ENCODE measurements around the gene KIF26B. TPM values are rescaled to one million over a fixed set of nuclear protein-coding genes. Genes with fewer than 3 reads are reported as not detected.

The KIF26B gene
- polyA plus RNA-seq, 2 of the 4 experiments (the other 2 are of a cell fraction) = 0.01 to 0.04 TPM

DNA sequence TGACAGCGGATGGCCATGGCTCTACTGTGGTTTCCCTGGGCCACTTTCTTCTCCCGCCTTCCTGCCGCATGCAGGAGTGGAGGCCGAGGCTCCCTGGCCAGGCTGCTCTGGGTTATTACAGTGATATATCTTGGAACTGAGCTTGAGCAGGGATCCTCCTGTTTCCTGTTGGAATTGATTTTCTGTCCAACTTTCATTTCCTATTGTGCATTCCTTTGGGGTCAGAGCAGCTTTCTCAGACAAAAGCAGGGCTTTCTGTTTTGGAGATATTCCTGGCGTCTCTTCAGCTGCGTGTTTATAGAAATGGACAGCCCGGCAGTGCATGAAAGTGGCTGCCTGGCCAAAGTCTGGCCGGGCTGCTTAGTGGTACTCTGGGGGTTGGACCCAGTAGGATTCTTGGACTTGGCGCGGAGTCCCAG lies 146.4 kb downstream of the KIF26B start:
- no peaks in the 10 kb centered on the region for H3K9me3 ChIP-seq
- CTCF ChIA-PET = no interaction called here
- H3K4me3 ChIP-seq = no peak overlapping the region
- POLR2A ChIA-PET = no interaction called here
- DNase-seq (ENCODE audit: low read depth in 1 of 2, low spot score in 1 of 2) = no peak
- ATAC-seq = no peak
- no peak overlapping the region for H3K27ac ChIP-seq
- WGBS (ENCODE audit: missing lambda C conversion rate) = 71% methylated on average over 10 of the region's 10 CpGs
- no peaks in the 10 kb centered on the region for H3K4me1 ChIP-seq
- no peak overlapping the region for H3K4me2 ChIP-seq
- no peak for FAIRE-seq
- no peak for TF ChIP-seq TFCP2L1 (CRISPR knock-in tag; IDR thresholded peaks at IDR 0.05)
- TF ChIP-seq, protein P1, sequence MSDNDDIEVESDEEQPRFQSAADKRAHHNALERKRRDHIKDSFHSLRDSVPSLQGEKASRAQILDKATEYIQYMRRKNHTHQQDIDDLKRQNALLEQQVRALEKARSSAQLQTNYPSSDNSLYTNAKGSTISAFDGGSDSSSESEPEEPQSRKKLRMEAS (IDR thresholded peaks at IDR 0.05) = no peak
- TF ChIP-seq RNF2 (IDR thresholded peaks at IDR 0.05; ENCODE audit: borderline replicate concordance, low read depth) = no peak
- no peak for TF ChIP-seq ZNF302 (CRISPR knock-in tag; IDR thresholded peaks at IDR 0.05)
- TF ChIP-seq, protein P2, sequence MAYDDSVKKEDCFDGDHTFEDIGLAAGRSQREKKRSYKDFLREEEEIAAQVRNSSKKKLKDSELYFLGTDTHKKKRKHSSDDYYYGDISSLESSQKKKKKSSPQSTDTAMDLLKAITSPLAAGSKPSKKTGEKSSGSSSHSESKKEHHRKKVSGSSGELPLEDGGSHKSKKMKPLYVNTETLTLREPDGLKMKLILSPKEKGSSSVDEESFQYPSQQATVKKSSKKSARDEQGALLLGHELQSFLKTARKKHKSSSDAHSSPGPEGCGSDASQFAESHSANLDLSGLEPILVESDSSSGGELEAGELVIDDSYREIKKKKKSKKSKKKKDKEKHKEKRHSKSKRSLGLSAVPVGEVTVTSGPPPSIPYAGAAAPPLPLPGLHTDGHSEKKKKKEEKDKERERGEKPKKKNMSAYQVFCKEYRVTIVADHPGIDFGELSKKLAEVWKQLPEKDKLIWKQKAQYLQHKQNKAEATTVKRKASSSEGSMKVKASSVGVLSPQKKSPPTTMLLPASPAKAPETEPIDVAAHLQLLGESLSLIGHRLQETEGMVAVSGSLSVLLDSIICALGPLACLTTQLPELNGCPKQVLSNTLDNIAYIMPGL (CRISPR knock-in tag; IDR thresholded peaks at IDR 0.05; ENCODE audit: borderline replicate concordance) = no peak
- no peak for TF ChIP-seq RARB (CRISPR knock-in tag; IDR thresholded peaks at IDR 0.05)
- TF ChIP-seq MAFK (IDR thresholded peaks at IDR 0.05; ENCODE audit: partially characterized antibody) = no peak
- no peak for TF ChIP-seq HOXA7 (CRISPR knock-in tag; IDR thresholded peaks at IDR 0.05)
- no peak for TF ChIP-seq NPAS2 (CRISPR knock-in tag; IDR thresholded peaks at IDR 0.05; ENCODE audit: borderline replicate concordance)
- no peak for TF ChIP-seq RFX5 (IDR thresholded peaks at IDR 0.05)
- no peak for TF ChIP-seq PHF8 (IDR thresholded peaks at IDR 0.05; ENCODE audit: borderline replicate concordance, low read depth)
- no peak for TF ChIP-seq CHD4 (IDR thresholded peaks at IDR 0.05; ENCODE audit: borderline replicate concordance)
- TF ChIP-seq SREBF2 (IDR thresholded peaks at IDR 0.05) = no peak
- TF ChIP-seq, protein P3, sequence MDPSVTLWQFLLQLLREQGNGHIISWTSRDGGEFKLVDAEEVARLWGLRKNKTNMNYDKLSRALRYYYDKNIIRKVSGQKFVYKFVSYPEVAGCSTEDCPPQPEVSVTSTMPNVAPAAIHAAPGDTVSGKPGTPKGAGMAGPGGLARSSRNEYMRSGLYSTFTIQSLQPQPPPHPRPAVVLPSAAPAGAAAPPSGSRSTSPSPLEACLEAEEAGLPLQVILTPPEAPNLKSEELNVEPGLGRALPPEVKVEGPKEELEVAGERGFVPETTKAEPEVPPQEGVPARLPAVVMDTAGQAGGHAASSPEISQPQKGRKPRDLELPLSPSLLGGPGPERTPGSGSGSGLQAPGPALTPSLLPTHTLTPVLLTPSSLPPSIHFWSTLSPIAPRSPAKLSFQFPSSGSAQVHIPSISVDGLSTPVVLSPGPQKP (IDR thresholded peaks at IDR 0.05; ENCODE audit: low read depth, low read length) = no peak
- TF ChIP-seq MYC (IDR thresholded peaks at IDR 0.05; ENCODE audit: borderline replicate concordance, low read length) = no peak
- no peak for TF ChIP-seq KDM5A (IDR thresholded peaks at IDR 0.05)
- TF ChIP-seq, protein P4, sequence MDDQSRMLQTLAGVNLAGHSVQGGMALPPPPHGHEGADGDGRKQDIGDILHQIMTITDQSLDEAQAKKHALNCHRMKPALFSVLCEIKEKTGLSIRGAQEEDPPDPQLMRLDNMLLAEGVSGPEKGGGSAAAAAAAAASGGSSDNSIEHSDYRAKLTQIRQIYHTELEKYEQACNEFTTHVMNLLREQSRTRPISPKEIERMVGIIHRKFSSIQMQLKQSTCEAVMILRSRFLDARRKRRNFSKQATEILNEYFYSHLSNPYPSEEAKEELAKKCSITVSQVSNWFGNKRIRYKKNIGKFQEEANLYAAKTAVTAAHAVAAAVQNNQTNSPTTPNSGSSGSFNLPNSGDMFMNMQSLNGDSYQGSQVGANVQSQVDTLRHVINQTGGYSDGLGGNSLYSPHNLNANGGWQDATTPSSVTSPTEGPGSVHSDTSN (IDR thresholded peaks at IDR 0.05) = no peak

DNA sequence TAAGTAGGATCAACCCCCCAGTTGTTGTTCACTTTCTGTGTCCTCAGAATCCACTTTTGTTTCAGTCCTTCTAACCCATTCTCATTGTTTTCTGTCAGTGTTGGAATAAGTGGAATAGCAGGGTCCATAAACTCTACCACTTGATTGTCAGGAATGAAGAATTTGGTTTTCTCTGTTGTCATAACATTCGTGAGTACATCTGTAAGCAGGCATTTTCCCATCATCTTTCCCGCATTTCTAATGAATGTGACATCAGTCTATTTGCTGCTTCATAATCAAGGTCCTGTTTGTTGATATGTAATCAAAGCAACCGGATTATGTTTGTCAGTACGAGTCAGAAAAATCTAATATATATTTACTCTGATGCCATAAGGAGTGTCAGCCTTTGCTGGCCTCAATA lies 147.1 kb downstream of the KIF26B start:
- ATAC-seq = no peak
- 23% methylated on average over 4 of the region's 4 CpGs for whole genome bisulfite sequencing (ENCODE audit: missing lambda C conversion rate)
- Histone ChIP-seq H3K27ac (no peak overlapping the region), H3K4me2 (no peak overlapping the region), H3K4me3 (no peak overlapping the region), H3K9me3 (no peaks in the 10 kb centered on the region), H3K4me1 (no peaks in the 10 kb centered on the region)
- POLR2A ChIA-PET = no interaction called here
- no peak for DNase-seq (ENCODE audit: low read depth in 1 of 2, low spot score in 1 of 2)
- no peak for FAIRE-seq
- CTCF ChIA-PET = no interaction called here
- TF ChIP-seq, protein P5, sequence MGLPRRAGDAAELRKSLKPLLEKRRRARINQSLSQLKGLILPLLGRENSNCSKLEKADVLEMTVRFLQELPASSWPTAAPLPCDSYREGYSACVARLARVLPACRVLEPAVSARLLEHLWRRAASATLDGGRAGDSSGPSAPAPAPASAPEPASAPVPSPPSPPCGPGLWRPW (IDR thresholded peaks at IDR 0.05) = no peak
- no peak for TF ChIP-seq POLR2A (IDR thresholded peaks at IDR 0.05; ENCODE audit: low read length)
- no peak for TF ChIP-seq ZFP36 (IDR thresholded peaks at IDR 0.05; ENCODE audit: borderline replicate concordance, partially characterized antibody)
- no peak for TF ChIP-seq NR3C1 (IDR thresholded peaks at IDR 0.05)

DNA sequence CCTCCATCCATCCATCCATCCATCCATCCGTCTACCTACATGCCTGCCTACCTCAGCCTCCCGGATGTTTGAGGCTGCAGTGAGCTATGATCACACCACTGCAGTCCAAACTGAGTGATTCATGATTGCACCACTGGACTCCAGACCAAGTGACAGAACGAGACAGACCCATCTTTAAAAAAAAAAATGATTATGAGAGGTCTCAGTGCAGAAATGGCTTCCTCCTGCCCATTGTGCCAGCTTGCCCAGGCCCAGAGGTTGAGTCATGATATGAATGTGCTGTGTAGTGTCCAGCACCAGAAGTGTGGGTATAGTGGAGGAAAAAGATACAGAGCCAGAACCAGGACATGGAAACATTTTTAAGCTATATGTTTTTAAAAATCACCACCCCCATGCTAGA lies 149.9 kb downstream of the KIF26B start:
- H3K4me1 ChIP-seq = no peaks in the 10 kb centered on the region
- ChIA-PET POLR2A (no interaction called here), CTCF (no interaction called here)
- no peak for DNase-seq (ENCODE audit: low read depth in 1 of 2, low spot score in 1 of 2)
- peak in 1 of 2 experiments; percentile 50; a peak in 1 of 6 replicates for ATAC-seq
- WGBS (ENCODE audit: missing lambda C conversion rate) = 23% methylated on average over 3 of the region's 3 CpGs
- FAIRE-seq = no peak
- TF ChIP-seq CBX8 (IDR thresholded peaks at IDR 0.05) (no peak), EP300 (IDR thresholded peaks at IDR 0.05) (no peak), POLR2A (IDR thresholded peaks at IDR 0.05; ENCODE audit: low read length) (no peak)
- TF ChIP-seq, protein P3 (IDR thresholded peaks at IDR 0.05; ENCODE audit: low read depth, low read length) = no peak
- H3K4me2 ChIP-seq = no peak overlapping the region
- H3K27ac ChIP-seq = no peak overlapping the region
- no peak overlapping the region for H3K4me3 ChIP-seq
- H3K9me3 ChIP-seq = no peaks in the 10 kb centered on the region

Measured in A549 (cell line).